ENCODE measurements around the gene FSTL5. TPM values are rescaled to one million over a fixed set of nuclear protein-coding genes. Genes with fewer than 3 reads are reported as not detected.

FSTL5 gene
- total RNA-seq, 2 experiments from 2014 or later = not detected

- intact Hi-C loops (cut with micrococcal nuclease; ENCODE audit: unreplicated experiment) = no loop called here
- Histone ChIP-seq H3K9me2 (ENCODE audit: insufficient read depth, low read length) (no peaks in the 10 kb centered on the region), H3K4me1 (ENCODE audit: insufficient read depth, low read length, poor library complexity, severe bottlenecking) (no peaks in the 10 kb centered on the region), H2AFZ (ENCODE audit: low read length) (no peak overlapping the region), H3K4me2 (ENCODE audit: low read length) (no peak overlapping the region), H3K9me3 (ENCODE audit: low read length) (no peaks in the 10 kb centered on the region), H3K36me3 (ENCODE audit: insufficient read depth, low read length) (no peaks in the 10 kb centered on the region), H4K20me1 (ENCODE audit: insufficient read depth, low read length) (no peaks in the 10 kb centered on the region), H3K27ac (ENCODE audit: low read depth, low read length, poor library complexity, severe bottlenecking) (no peak overlapping the region), H3K79me2 (ENCODE audit: insufficient read depth, low read depth, low read length) (no peaks in the 10 kb centered on the region), H3K4me3 (ENCODE audit: low read depth, low read length, poor library complexity, severe bottlenecking) (no peak overlapping the region)
- POLR2A ChIA-PET = no interaction called here
- DNase-seq (ENCODE audit: low spot score) = no peak
- no TSS peak for BruUV-seq (replicated peaks)
- CTCF ChIA-PET (ENCODE audit: unreplicated experiment) = no interaction called here
- TF ChIP-seq EZH2phosphoT487 (IDR thresholded peaks at IDR 0.05; ENCODE audit: borderline replicate concordance, low read depth, low read length) (no peak), CTCF (conservative IDR thresholded peaks at IDR 0.05; ENCODE audit: low read length) (0 out of 2 replicates have a peak, but pooled peaks have one; percentile 17)
These were observed 211.4 kb downstream of the FSTL5 start for GRCh38 chr4:161952382-161952781.

- BruUV-seq (replicated peaks) = no TSS peak
- ChIA-PET POLR2A (interaction anchor here (1.4 kb wide), 1 partner anchor 11 kb away, joined by 3 read pairs; no protein-coding TSS in a partner anchor), CTCF (ENCODE audit: unreplicated experiment) (no interaction called here)
- Histone ChIP-seq H3K36me3 (ENCODE audit: insufficient read depth, low read length) (no peaks in the 10 kb centered on the region), H2AFZ (ENCODE audit: low read length) (no peak overlapping the region), H3K27ac (ENCODE audit: low read depth, low read length, poor library complexity, severe bottlenecking) (no peak overlapping the region), H3K4me2 (ENCODE audit: low read length) (no peak overlapping the region), H3K9me2 (ENCODE audit: insufficient read depth, low read length) (no peaks in the 10 kb centered on the region), H4K20me1 (ENCODE audit: insufficient read depth, low read length) (no peaks in the 10 kb centered on the region), H3K79me2 (ENCODE audit: insufficient read depth, low read depth, low read length) (no peaks in the 10 kb centered on the region), H3K4me3 (ENCODE audit: low read depth, low read length, poor library complexity, severe bottlenecking) (no peak overlapping the region), H3K4me1 (ENCODE audit: insufficient read depth, low read length, poor library complexity, severe bottlenecking) (no peaks in the 10 kb centered on the region), H3K9me3 (ENCODE audit: low read length) (no peaks in the 10 kb centered on the region)
- DNase-seq (ENCODE audit: low spot score) = no peak
- TF ChIP-seq EZH2phosphoT487 (IDR thresholded peaks at IDR 0.05; ENCODE audit: borderline replicate concordance, low read depth, low read length) (no peak), CTCF (conservative IDR thresholded peaks at IDR 0.05; ENCODE audit: low read length) (no peak)
- intact Hi-C loops (cut with micrococcal nuclease; ENCODE audit: unreplicated experiment) = no loop called here
These were observed 213.7 kb downstream of the FSTL5 start for GRCh38 chr4:161949946-161950725.

Data from OCI-LY7 (cell line).